ENCODE measurements around the gene AGBL3.

The AGBL3 gene

DNA sequence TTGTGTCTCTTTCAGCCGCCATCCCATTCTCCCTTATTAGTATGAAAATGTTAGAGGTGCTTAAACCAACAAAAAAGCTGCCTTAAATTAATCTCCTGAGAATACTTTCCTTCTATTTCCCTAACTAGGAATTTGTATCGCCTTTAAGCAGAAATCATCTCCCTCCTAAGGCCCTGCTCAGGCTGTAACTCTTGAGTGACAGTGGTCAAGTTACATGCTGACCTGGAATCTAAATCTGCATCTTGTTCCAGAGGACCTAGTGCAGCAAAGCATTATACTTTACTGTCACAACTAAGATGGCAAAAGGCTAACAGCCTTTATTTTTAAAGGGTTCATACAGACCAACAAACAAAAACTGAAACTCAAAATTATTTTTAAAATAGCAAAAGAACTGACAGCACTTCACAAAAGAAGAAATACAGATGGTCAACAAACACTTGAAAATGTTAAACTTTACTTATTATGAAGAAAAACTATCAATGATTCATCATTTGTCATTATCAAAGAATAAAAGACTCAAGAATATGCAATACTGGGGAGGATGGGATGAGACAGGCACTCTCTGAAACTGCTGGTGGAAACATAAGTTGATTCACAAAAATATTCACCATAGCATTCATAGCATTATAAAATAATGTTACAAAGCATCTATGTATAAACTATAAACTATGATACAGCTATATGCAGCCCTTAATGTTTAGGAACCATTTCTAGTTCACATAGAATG is 173.2 kb downstream of the AGBL3 start:
- no peak for DNase-seq (ENCODE audit: low read depth)
- TF ChIP-seq, protein P1, sequence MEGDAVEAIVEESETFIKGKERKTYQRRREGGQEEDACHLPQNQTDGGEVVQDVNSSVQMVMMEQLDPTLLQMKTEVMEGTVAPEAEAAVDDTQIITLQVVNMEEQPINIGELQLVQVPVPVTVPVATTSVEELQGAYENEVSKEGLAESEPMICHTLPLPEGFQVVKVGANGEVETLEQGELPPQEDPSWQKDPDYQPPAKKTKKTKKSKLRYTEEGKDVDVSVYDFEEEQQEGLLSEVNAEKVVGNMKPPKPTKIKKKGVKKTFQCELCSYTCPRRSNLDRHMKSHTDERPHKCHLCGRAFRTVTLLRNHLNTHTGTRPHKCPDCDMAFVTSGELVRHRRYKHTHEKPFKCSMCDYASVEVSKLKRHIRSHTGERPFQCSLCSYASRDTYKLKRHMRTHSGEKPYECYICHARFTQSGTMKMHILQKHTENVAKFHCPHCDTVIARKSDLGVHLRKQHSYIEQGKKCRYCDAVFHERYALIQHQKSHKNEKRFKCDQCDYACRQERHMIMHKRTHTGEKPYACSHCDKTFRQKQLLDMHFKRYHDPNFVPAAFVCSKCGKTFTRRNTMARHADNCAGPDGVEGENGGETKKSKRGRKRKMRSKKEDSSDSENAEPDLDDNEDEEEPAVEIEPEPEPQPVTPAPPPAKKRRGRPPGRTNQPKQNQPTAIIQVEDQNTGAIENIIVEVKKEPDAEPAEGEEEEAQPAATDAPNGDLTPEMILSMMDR (IDR thresholded peaks at IDR 0.05; ENCODE audit: low read depth, low read length, missing control alignments), result no peak
- no peak overlapping the region for H3K4me3 ChIP-seq (ENCODE audit: low read depth, low read length)

DNA sequence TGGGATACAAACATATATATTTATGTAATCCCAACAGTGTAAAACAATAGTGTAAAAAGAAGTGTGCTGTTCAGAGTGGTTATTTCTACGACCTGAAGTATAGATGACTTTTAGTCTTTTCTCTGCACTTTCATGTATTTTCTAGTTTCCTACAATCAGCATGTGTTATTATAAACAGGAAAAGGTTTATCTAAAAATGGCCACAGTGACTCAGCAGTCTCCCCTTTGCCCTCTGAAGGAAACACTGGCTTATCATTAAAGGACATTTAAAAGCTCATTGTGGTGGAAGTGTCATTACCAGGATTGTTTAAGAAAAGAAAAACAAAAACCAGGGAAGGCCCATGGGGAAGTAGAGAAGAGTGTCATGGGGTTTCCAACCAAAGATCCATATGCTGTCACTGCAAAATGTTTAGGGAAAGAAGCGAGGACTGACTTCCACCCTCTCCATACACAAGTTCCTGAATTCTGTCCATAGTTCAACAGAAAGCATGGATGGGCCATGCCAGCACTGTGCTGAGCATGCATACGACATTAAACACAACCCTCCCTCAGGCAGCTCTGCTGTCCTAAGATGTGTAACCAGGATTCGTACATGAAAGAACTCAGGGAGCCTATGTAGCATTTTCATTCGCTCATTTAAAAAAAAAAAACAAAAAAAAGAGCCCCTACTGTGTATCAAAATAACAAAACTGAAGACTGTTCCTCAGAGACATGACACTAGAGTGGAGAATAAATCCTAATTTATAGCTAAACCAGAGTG is 174.0 kb downstream of the AGBL3 start:
- DNase-seq (ENCODE audit: low read depth), result no peak
- no peak overlapping the region for H3K4me3 ChIP-seq (ENCODE audit: low read depth, low read length)
- TF ChIP-seq, protein P1 (IDR thresholded peaks at IDR 0.05; ENCODE audit: low read depth, low read length, missing control alignments), result no peak

DNA sequence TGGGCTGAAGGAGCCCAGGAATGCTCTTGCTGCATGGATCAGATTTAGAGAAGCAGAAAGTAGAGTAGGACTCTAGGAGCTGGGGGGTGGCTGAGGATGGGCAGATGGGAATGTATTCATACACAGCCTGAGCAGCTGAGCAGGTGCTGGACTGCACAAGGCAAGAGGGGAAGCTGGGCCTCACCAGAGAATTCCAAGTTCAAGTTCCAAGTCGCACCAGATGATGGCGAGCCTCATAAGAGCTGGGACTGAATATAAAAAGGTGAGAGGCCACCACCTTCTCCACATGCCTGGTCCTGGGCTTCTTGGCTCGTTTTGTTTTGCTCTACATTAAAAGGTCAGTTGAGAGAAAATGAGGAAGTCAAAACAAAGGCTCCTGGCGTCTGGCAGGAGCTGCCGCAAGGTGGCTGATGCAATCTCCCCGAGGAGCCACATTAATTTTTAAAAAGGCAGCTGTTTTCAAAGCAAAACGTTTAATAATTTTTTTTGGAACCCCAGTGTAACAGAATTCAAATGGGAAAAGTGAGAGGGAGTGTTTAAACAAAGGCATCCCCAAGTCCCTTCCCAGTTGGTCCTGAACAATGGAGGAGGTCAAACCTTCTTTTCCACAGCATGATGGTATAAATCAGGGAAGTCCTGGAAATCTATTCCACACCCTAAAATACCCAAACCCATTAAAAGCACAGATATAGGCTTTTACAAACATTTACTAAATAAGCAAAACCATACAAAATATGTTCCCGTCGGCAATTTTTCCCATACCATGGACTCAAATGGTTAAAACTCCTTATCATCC is 174.7 kb downstream of the AGBL3 start:
- H3K4me3 ChIP-seq (ENCODE audit: low read depth, low read length), result no peak overlapping the region
- TF ChIP-seq, protein P1 (IDR thresholded peaks at IDR 0.05; ENCODE audit: low read depth, low read length, missing control alignments), result peak; percentile 31
- no peak for DNase-seq (ENCODE audit: low read depth)

DNA sequence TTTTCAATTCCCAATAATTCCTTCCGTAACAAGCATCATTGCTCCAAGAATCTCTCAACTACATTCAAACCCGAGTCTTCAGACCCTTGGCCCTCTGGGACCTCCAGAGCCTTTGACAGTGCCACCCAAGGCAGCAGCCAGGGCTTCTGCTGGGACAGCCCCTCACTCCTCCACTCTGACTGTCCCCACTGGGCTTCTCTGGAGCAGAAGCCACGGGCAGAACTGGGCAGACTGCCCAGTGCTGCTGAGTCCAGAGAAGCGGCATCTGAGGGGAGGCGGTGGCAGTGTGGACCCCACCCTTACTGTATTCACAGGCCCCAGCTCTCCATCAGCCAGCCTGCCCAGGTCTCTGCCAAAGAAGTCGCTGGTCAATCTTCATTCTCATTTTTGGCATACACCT is 175.4 kb downstream of the AGBL3 start:
- H3K4me3 ChIP-seq (ENCODE audit: low read depth, low read length), result no peak overlapping the region

DNA sequence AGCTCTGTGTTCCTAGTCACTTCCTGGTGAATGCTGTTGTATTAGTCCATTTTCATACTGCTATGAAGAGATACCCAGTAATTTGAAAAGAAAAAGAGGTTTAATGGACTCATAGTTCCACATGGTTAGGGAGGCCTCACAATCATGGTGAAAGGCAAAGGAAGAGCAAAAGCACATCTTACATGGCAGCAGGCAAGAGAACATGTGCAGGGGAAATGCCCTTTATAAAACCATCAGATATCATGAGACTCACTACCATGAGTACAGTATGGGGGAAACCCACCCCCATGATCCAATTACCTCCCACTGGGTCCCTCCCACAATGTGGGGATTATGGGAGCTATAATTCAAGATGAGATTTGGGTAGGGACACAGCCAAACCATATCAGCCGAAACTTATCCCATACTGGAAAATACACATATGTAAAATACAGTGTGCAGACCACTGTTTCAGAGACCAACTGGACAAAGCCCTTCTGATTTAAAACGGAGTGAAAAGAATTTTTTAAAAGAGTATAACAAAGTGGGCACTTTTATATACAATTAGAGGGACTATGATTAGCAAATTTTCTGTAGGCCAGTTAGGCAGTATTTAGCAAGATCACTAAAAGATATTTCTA is 176.2 kb downstream of the AGBL3 start:
- TF ChIP-seq, protein P1 (IDR thresholded peaks at IDR 0.05; ENCODE audit: low read depth, low read length, missing control alignments), result no peak
- DNase-seq (ENCODE audit: low read depth), result no peak
- no peak overlapping the region for H3K4me3 ChIP-seq (ENCODE audit: low read depth, low read length)

More for the DNA sequence above, 175.4 kb downstream of the AGBL3 start:
- TF ChIP-seq, protein P1 (IDR thresholded peaks at IDR 0.05; ENCODE audit: low read depth, low read length, missing control alignments), result no peak
- DNase-seq (ENCODE audit: low read depth), result no peak

- TF ChIP-seq, protein P1 (IDR thresholded peaks at IDR 0.05; ENCODE audit: low read depth, low read length, missing control alignments), result no peak
- no peak for DNase-seq (ENCODE audit: low read depth)
- no peak overlapping the region for H3K4me3 ChIP-seq (ENCODE audit: low read depth, low read length)
Measured at GRCh38 chr7:135164357-135165061, 178.2 kb downstream of the AGBL3 start.

Data from GM12864 (cell line).